Mucosa of stomach (tissue), 1 donor: ENCODE data around the gene MLLT3.
"Not testable (repeated sequence)": the region's sequence is repeated elsewhere in the genome, so short reads cannot be mapped to it uniquely, and the experiment has no call there.

Experiments used
- H3K27me3 ChIP-seq: one replicate; pipeline ENCODE4 v1.7.0; 2013; ENCODE audit warnings: mild to moderate bottlenecking, low read length; ENCODE audit not compliant: control insufficient read depth, insufficient read depth
- H3K36me3 ChIP-seq: one replicate; pipeline ENCODE4 v1.7.0; 2013; ENCODE audit warnings: low read length; ENCODE audit not compliant: control insufficient read depth, insufficient read depth
- H3K4me1 ChIP-seq: one replicate; pipeline ENCODE4 v1.7.0; 2013; ENCODE audit warnings: mild to moderate bottlenecking, low read length; ENCODE audit not compliant: control insufficient read depth, insufficient read depth
- H3K4me3 ChIP-seq: one replicate; pipeline ENCODE4 v1.7.0; 2013; ENCODE audit warnings: low read length
- H3K9ac ChIP-seq: one replicate; pipeline ENCODE4 v1.7.0; 2013; ENCODE audit warnings: mild to moderate bottlenecking, low read length, moderate library complexity
- H3K9me3 ChIP-seq: one replicate; pipeline ENCODE4 v1.7.0; 2013; ENCODE audit warnings: mild to moderate bottlenecking, low read length, moderate library complexity; ENCODE audit not compliant: control insufficient read depth
- donor health status: Pancreatic carcinoma.

MLLT3 gene

DNA sequence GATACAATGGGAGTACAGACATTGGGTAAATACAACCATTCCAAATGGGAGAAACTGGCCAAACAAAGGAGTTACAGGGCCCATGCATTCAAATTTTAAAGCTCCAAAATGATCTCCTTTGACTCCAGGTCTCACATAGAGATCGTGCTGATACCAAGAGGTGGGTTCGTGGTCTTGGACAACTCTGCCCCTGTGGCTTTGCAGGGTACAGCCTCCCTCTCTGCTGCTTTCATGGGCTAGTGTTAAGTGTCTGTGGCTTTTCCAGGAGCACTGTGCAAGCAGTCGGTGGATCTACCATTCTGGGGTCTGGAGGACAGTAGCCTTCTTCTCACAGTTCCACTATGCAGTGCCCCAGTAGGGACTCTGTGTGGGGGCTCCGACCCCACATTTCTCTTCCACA is 39.2 kb downstream of the MLLT3 start:
- H3K9me3 ChIP-seq, H3K36me3 ChIP-seq, H3K27me3 ChIP-seq, H3K9ac ChIP-seq, H3K4me3 ChIP-seq: not testable (repeated sequence)
- peaks cover 21% of the 10 kb centered on the region for H3K4me1 ChIP-seq

- H3K36me3 ChIP-seq, result no peaks in the 10 kb centered on the region
- no peak overlapping the region for H3K4me3 ChIP-seq
- H3K4me1 ChIP-seq, result peaks cover 21% of the 10 kb centered on the region
- no peaks in the 10 kb centered on the region for H3K27me3 ChIP-seq
- H3K9me3 ChIP-seq, result no peaks in the 10 kb centered on the region
- no peak overlapping the region for H3K9ac ChIP-seq
Measured at GRCh38 chr9:20582150-20582549, 40.1 kb downstream of the MLLT3 start.

- H3K4me3 ChIP-seq, result no peak overlapping the region
- no peaks in the 10 kb centered on the region for H3K36me3 ChIP-seq
- no peaks in the 10 kb centered on the region for H3K9me3 ChIP-seq
- peaks cover 21% of the 10 kb centered on the region for H3K4me1 ChIP-seq
- H3K27me3 ChIP-seq, result no peaks in the 10 kb centered on the region
- H3K9ac ChIP-seq, result no peak overlapping the region
Measured at GRCh38 chr9:20580673-20581072, 41.6 kb downstream of the MLLT3 start.

DNA sequence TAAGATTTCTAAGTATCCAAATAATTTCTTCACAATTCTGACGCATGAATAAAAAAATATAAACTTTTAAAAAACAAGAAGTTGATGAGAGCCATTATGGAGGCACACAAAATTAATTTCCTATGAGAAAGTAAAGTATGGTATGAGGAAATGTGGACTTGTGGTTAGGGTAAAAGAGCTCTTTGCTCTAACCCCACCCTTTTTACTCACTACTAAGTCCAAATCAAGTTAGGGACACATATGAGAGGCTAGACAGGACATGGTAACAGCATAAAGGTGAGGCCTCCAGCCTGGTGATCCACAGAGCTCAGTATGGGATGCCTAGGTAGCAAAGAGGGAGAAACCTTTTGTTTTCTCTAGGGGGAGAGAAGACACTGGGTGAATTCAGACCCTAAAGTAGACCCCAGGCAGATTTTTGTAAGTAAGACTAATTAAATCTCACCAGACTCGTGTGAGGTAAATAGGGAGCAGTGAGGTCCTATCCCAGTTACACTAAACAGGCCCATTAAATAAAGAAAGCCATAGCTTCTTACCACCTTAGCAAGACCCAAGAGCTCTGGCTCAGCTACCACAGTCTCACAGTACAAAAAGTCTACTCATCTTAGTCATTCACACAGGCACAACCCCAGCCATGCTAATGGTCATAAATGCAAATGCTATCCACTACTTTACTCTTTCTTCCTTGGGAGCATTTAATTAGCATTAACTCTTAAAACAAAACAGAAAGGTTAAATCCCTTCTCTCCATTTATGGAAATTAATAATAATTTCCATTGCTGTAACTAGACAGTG is 42.6 kb downstream of the MLLT3 start:
- Histone ChIP-seq H3K27me3 (no peaks in the 10 kb centered on the region), H3K4me3 (no peak overlapping the region), H3K4me1 (peaks cover 21% of the 10 kb centered on the region), H3K9ac (no peak overlapping the region), H3K36me3 (no peaks in the 10 kb centered on the region), H3K9me3 (no peaks in the 10 kb centered on the region)

- Histone ChIP-seq H3K27me3 (no peaks in the 10 kb centered on the region), H3K4me1 (peaks cover 16% of the 10 kb centered on the region), H3K9ac (no peak overlapping the region), H3K36me3 (no peaks in the 10 kb centered on the region), H3K9me3 (no peaks in the 10 kb centered on the region), H3K4me3 (no peak overlapping the region)
Measured at GRCh38 chr9:20573023-20573422, 49.3 kb downstream of the MLLT3 start.

DNA sequence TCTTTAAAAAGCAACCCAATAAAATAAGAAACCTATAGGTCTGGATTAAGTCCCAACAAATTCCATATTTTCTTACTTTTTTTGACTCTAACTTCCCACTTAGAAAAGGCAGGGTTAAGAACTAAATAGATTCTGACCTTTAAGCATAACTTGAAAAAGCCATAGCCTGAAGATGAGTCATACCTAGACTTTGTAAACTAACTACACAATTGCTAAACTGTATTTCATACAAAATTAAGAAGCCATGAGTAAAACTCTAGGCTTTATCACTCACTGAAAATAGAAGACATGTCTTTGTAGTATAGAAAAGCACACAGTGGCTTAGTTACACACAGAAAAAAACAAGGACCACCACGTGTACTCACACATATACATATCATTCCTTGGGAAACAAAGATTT is 51.5 kb downstream of the MLLT3 start:
- no peak overlapping the region for H3K4me3 ChIP-seq
- no peaks in the 10 kb centered on the region for H3K9me3 ChIP-seq
- no peaks in the 10 kb centered on the region for H3K27me3 ChIP-seq
- H3K9ac ChIP-seq, result no peak overlapping the region
- peaks cover 16% of the 10 kb centered on the region for H3K4me1 ChIP-seq
- no peaks in the 10 kb centered on the region for H3K36me3 ChIP-seq

DNA sequence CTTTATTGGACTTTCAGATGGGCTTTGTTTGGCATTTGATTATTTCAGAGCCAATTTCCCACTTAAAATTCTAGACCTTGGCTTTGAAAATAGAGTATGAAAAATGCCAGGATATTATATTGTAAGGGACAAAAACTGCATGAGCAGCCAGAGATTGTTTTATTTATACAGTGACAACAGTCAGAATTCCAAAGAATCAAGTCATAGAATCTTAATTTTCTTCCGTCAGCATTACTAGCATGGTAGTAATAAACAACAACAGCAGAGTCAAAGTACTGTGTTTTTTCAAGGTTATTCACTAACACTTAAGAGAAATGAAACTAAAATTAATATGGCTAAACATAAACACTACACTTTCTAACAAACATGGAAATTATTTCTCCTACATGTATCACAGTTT is 52.2 kb downstream of the MLLT3 start:
- H3K4me1 ChIP-seq, result peaks cover 16% of the 10 kb centered on the region
- no peaks in the 10 kb centered on the region for H3K36me3 ChIP-seq
- H3K9ac ChIP-seq, result no peak overlapping the region
- H3K9me3 ChIP-seq, result no peaks in the 10 kb centered on the region
- H3K4me3 ChIP-seq, result no peak overlapping the region
- no peaks in the 10 kb centered on the region for H3K27me3 ChIP-seq

- H3K36me3 ChIP-seq, result no peaks in the 10 kb centered on the region
- no peaks in the 10 kb centered on the region for H3K9me3 ChIP-seq
- H3K4me1 ChIP-seq, result peaks cover 16% of the 10 kb centered on the region
- H3K9ac ChIP-seq, result no peak overlapping the region
- H3K4me3 ChIP-seq, result no peak overlapping the region
- H3K27me3 ChIP-seq, result no peaks in the 10 kb centered on the region
Measured at GRCh38 chr9:20569525-20569924, 52.8 kb downstream of the MLLT3 start.

DNA sequence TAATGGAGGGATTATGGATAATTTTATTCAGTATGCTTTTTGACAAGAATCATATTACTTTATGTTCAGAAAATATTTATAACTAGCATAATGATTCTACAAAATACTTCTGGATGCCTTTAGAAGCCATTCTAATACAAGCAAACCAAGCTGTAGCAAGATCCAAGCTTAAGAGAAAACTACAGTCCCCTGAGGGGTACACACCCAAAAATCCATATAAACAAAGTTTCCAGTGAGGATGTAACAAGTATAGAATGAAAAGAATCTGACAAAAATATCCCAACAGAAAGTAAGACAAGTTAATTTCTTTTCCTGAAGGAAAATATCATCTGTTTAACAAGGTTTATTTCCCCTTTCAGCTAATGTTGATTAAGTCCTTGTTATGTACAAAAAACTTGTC is 53.9 kb downstream of the MLLT3 start:
- Histone ChIP-seq H3K27me3 (no peaks in the 10 kb centered on the region), H3K36me3 (no peaks in the 10 kb centered on the region), H3K4me3 (no peak overlapping the region), H3K4me1 (peaks cover 27% of the 10 kb centered on the region), H3K9ac (no peak overlapping the region), H3K9me3 (no peaks in the 10 kb centered on the region)

- Histone ChIP-seq H3K9me3 (no peaks in the 10 kb centered on the region), H3K4me3 (no peak overlapping the region), H3K36me3 (no peaks in the 10 kb centered on the region), H3K27me3 (no peaks in the 10 kb centered on the region), H3K9ac (no peak overlapping the region), H3K4me1 (peaks cover 36% of the 10 kb centered on the region)
Measured at GRCh38 chr9:20566401-20566800, 55.9 kb downstream of the MLLT3 start.

GRCh38 chr9:20564650-20565049 is 57.6 kb downstream of the MLLT3 start:
- H3K9me3 ChIP-seq, result no peaks in the 10 kb centered on the region
- H3K36me3 ChIP-seq, result no peaks in the 10 kb centered on the region
- no peak overlapping the region for H3K4me3 ChIP-seq
- H3K9ac ChIP-seq, result no peak overlapping the region
- no peaks in the 10 kb centered on the region for H3K27me3 ChIP-seq
- H3K4me1 ChIP-seq, result peaks cover 21% of the 10 kb centered on the region

DNA sequence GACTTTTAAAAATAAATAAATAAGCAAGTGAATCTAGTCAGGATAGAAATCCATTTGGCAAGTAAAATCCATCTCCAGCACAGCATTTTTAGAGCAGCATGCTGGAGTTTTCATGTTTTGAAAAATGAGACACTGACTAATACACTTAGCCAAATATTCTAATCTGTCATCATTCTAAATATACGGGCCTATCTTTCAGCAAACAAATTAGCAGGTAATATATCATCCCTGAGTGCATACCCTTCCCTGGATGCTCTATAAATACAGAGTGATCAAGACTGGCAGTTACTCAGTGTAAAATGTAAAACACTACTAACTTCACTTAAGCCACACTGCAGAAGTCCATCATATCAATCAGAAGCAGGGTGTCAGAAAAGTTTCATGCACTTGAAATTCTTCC is 58.4 kb downstream of the MLLT3 start:
- H3K36me3 ChIP-seq, result no peaks in the 10 kb centered on the region
- H3K9me3 ChIP-seq, result no peaks in the 10 kb centered on the region
- H3K4me1 ChIP-seq, result peaks cover 20% of the 10 kb centered on the region
- no peak overlapping the region for H3K9ac ChIP-seq
- H3K4me3 ChIP-seq, result no peak overlapping the region
- H3K27me3 ChIP-seq, result no peaks in the 10 kb centered on the region

DNA sequence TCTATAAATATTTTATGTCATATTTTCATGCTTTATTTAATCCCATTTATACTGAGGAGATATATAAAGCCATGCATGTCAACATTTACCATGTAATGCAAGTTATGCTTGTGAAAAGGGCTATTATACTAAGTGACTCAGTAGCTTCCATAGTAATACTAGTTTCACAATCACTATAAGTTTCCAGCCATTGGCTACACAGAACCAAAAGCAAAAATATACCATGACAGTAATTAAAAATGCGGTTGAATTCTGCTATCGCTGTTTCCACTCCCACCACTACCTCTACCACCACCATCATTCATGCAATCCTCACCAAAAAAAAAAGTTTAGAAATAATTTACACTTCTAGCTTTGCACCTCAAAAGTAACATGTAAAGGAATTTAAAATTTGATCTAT is 60.2 kb downstream of the MLLT3 start:
- peaks cover 28% of the 10 kb centered on the region for H3K4me1 ChIP-seq
- H3K36me3 ChIP-seq, result no peaks in the 10 kb centered on the region
- H3K27me3 ChIP-seq, result no peaks in the 10 kb centered on the region
- H3K9ac ChIP-seq, result no peak overlapping the region
- no peak overlapping the region for H3K4me3 ChIP-seq
- H3K9me3 ChIP-seq, result no peaks in the 10 kb centered on the region
